ENCODE measurements around the gene ENTR1. TPM values are rescaled to one million over a fixed set of nuclear protein-coding genes. Genes with fewer than 3 reads are reported as not detected.

The ENTR1 gene
- total and polyA plus RNA-seq, 2 of the 4 experiments (the other 2 are of a cell fraction) = 14.5 to 37.3 TPM

DNA sequence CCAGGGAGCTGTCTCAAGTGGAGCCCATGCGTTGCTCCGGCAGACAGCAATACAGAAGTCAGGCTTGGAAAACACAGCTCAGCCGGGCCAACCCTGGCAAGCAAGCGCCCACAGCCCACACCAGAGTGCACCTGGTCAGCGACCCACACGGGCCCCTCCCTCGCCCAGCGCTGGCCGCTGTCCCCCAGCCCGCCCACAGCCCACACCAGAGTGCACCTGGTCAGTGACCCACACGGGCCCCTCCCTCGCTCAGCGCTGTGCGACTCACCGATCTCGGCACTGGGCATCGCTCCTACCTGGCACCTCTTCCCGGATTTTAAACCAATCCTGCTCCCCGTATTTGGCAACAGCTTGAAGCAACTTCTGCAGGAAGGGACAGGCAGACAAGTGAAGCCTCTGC lies 23.2 kb downstream of the ENTR1 start:
- no peak overlapping the region for H4K5ac ChIP-seq (ENCODE audit: low read depth, low read length)
- no peak overlapping the region for H3K4me2 ChIP-seq (ENCODE audit: low read depth, low read length)
- no peak overlapping the region for H3K9ac ChIP-seq (ENCODE audit: low read depth, low read length)
- no peaks in the 10 kb centered on the region for H3K4me1 ChIP-seq (ENCODE audit: control insufficient read depth, insufficient read depth, low read length)
- peaks cover 3 to 4% of the 10 kb centered on the region in 2 experiments; a peak in 2 of 4 replicates for H3K79me1 ChIP-seq (ENCODE audit: low read depth in 1 of 2, low read length in 2 of 2)
- TF ChIP-seq CEBPB (IDR thresholded peaks at IDR 0.05; ENCODE audit: low read depth, low read length) (no peak), RFX5 (IDR thresholded peaks at IDR 0.05; ENCODE audit: low read depth, low read length) (no peak)
- H3K27me3 ChIP-seq (ENCODE audit: control insufficient read depth, insufficient read depth, low read length) = no peaks in the 10 kb centered on the region
- whole genome bisulfite sequencing, 2 experiments (ENCODE audit: extremely low coverage in 2 of 2, insufficient read length in 1 of 2) = 97% methylated on average over 17 of the region's 19 CpGs; no CpG with 5 or more reads in 1 of the 2 experiments
- no peak overlapping the region for H3K4me3 ChIP-seq (ENCODE audit: insufficient read depth, low read depth, low read length)
- H4K91ac ChIP-seq (ENCODE audit: insufficient read depth, low read depth, low read length) = no peak overlapping the region
- H2BK20ac ChIP-seq (ENCODE audit: low read depth, low read length) = no peak overlapping the region
- H2BK120ac ChIP-seq (ENCODE audit: low read depth, low read length) = no peak overlapping the region
- H4K20me1 ChIP-seq (ENCODE audit: insufficient read depth, low read length) = no peaks in the 10 kb centered on the region
- H3K9me3 ChIP-seq (ENCODE audit: control insufficient read depth, insufficient read depth, low read length) = no peaks in the 10 kb centered on the region
- no peak overlapping the region for H2AK5ac ChIP-seq (ENCODE audit: low read depth, low read length)
- in situ Hi-C loops (cut with MboI; ENCODE audit: low sequenced_read_pairs) (no loop called here), intact Hi-C loops (cut with micrococcal nuclease) (no loop called here), dilution Hi-C loops (cut with HindIII; ENCODE audit: low sequenced_read_pairs, unreplicated experiment) (no loop called here)
- no TSS peak for BruUV-seq (replicated peaks)
- no peak overlapping the region for H3K56ac ChIP-seq (ENCODE audit: extremely low read depth, insufficient read depth, low read length)
- H2BK5ac ChIP-seq (ENCODE audit: low read depth, low read length, poor library complexity, severe bottlenecking) = no peak overlapping the region
- H2AK9ac ChIP-seq (replicated peaks; ENCODE audit: low read depth, low read length, poor library complexity) = no peak overlapping the region
- DNase-seq (no peak), ATAC-seq (ENCODE audit: low read depth) (no peak)
- no peak overlapping the region for H2BK15ac ChIP-seq (ENCODE audit: low read depth, low read length)
- no peaks in the 10 kb centered on the region for H3K9me1 ChIP-seq (ENCODE audit: insufficient read depth, low read length)
- no peak overlapping the region for H3K18ac ChIP-seq (ENCODE audit: low read depth, low read length)
- no peak overlapping the region for H4K8ac ChIP-seq (ENCODE audit: low read depth in 2 of 2, low read length in 2 of 2)
- no peak overlapping the region for H3K27ac ChIP-seq (ENCODE audit: insufficient read depth, low read length)
- ChIA-PET CTCF (no interaction called here), POLR2A (ENCODE audit: unreplicated experiment) (no interaction called here)
- peaks cover 73% of the 10 kb centered on the region for H3K36me3 ChIP-seq (ENCODE audit: control insufficient read depth, insufficient read depth, low read length)
- no peak overlapping the region for H2AFZ ChIP-seq (replicated peaks; ENCODE audit: low read length, poor library complexity)
- H3K4ac ChIP-seq (ENCODE audit: low read depth, low read length) = no peak overlapping the region
- H3K14ac ChIP-seq (replicated peaks; ENCODE audit: low read depth, low read length) = no peak overlapping the region
- no peak overlapping the region for H3K23ac ChIP-seq (ENCODE audit: low read depth, low read length)

All from IMR-90 (cell line).